Heart left ventricle (tissue), 16 donors: ENCODE results near the gene CCIN. TPM values are rescaled to one million over a fixed set of nuclear protein-coding genes. Genes with fewer than 3 reads are reported as not detected.
A peak's percentile ranks its signal among the peaks of the same experiment; 100 is the strongest.

Experiments
- ATAC-seq, 4 donors: fragments of 200-7000 bp; cut with Tn5 transposase; one replicate each; pipeline ENCODE4 v1.9.1; 2020 to 2022; ENCODE audit warnings: moderate library complexity in 4 of 4, mild to moderate bottlenecking in 3 of 4, moderate number of reproducible peaks in 1 of 4
- DNase-seq, 5 donors: peaks; one replicate each; pipeline ENCODE4 v3.0.0-alpha.2; 2020
- H3K27ac ChIP-seq, 12 donors: fragments of 200-600 bp; sonication (generic) in 4 of 12; one replicate each; pipeline versions ENCODE4 v1.5.0 to v1.8.0; 2016 to 2022; ENCODE audit warnings: mild to moderate bottlenecking in 2 of 12
- H3K27me3 ChIP-seq, 9 donors: fragments of 200-600 bp; sonication (generic) in 2 of 9; one replicate each; pipeline versions ENCODE4 v1.5.1 to v1.8.0; 2016 to 2022; ENCODE audit warnings: mild to moderate bottlenecking in 3 of 9
- H3K36me3 ChIP-seq, 9 donors: fragments of 200-600 bp; sonication (generic) in 2 of 9; one replicate each; pipeline versions ENCODE4 v1.5.0 to v1.8.0; 2018 to 2022; ENCODE audit warnings: mild to moderate bottlenecking in 2 of 9
- H3K4me1 ChIP-seq, 12 donors: fragments of 200-600 bp; sonication (generic) in 4 of 12; one replicate each; pipeline versions ENCODE4 v1.5.0 to v1.8.0; 2016 to 2022; ENCODE audit warnings: mild to moderate bottlenecking in 3 of 12
- H3K4me3 ChIP-seq, 12 donors: fragments of 200-600 bp; sonication (generic) in 4 of 12; one replicate each; pipeline versions ENCODE4 v1.5.0 to v1.8.0; 2017 to 2022; ENCODE audit warnings: mild to moderate bottlenecking in 9 of 12, moderate library complexity in 4 of 12
- H3K9me3 ChIP-seq, 12 donors: fragments of 200-600 bp; sonication (generic) in 4 of 12; one replicate each; pipeline versions ENCODE4 v1.5.0 to v1.8.0; 2016 to 2022; ENCODE audit warnings: mild to moderate bottlenecking in 1 of 12
- CTCF ChIP-seq, 12 donors: fragments of 200-600 bp; sonication (generic) in 4 of 12; IDR thresholded peaks; one replicate each; pipeline versions ENCODE4 v1.5.0 to v1.8.0; 2018 to 2022; ENCODE audit warnings: antibody characterized with exemption in 12 of 12, mild to moderate bottlenecking in 5 of 12
- POLR2A ChIP-seq, 2 donors: fragments of 450-650 bp; IDR thresholded peaks; one replicate each; pipeline ENCODE4 v1.6.1; 2017; ENCODE audit warnings: antibody characterized with exemption in 2 of 2, mild to moderate bottlenecking in 2 of 2, moderate library complexity in 2 of 2
- WGBS, 4 donors: extraction: QIAGEN DNeasy Blood & Tissue Kit in 2 of 4; methylation state at CpG; one replicate each; pipeline versions ENCODE4 v1.1.5 to v1.1.7; 2013 to 2018; 5-methylcytosine and 5-hydroxymethylcytosine counted together
- intact Hi-C, 10 donors: fragments of 100-400 bp; cut with DNase I; formaldehyde crosslinking; loops; one replicate each; pipeline versions ENCODE4 v1.11.1 to v1.14.2; 2022
- polyA plus RNA-seq, 2 donors: library from polyadenylated mRNA; stranded (reverse); fragments of 200-250 nt; gene quantifications; one replicate each; pipeline ENCODE4 v1.2.3, GENCODE V29; 2013
- total RNA-seq, 9 donors: library from RNA; depleted of rRNA in 2 of 9; stranded (reverse); fragments of >200 nt in 2 of 9; fragmentation: NEBNext Ultra II Directional in 3 of 9; extraction: Animal tissue kit (Norgen Biotek cat#: 25700) in 3 of 9; gene quantifications; one replicate each; pipeline versions ENCODE4 v1.1.0 to v1.2.4, GENCODE V29; 2016 to 2023
- donor health status: ischemic (EF 13 %, LVEDD 7.1; RV severe dilation, severe dysfunction).
- donor health status: healthy with polysubstance abuse.
- donor health status: DM: no; HTN: yes; CAD: no.
- donor health status: DM: no; HTN: no; CAD: no.
- donor health status: ischemic (EF 25% LVEDD 6.9; RV normal size, moderate dysfunction).
- donor health status: ischemic (EF 25% LVEDD 5.7; RV mildly dilated, moderate dysfunction).
- donor health status: healthy.
- donor health status: DM: yes; HTN: yes; CAD: no.
- donor health status: ischemic (EF 35%, LVEDD 5.7; RV mildly dilated, moderate dysfunction).
- donor health status: nonischemic (EF 11% LVEDD 7.7; RV severe dilation, severe dysfunction).
- donor health status: DM: yes; HTN: yes; CAD: no.
- donor health status: PGD.
- donor health status: ischemic (EF 29% LVEDD 5.4; RV normal size, mild dysfunction).
- donor health status: nonischemic (EF 23%, LVEDD 6.1; RV moderate dilation, normal function).

Gene CCIN
- total and polyA plus RNA-seq, 11 donors = 0.09 to 0.25 (median 0.16) TPM; not detected in 6

GRCh38 chr9:36190388-36191289, 21.5 kb downstream of the CCIN start, which contains the start of gene CLTA:
Gene CLTA, plus strand, starts transcription at chr9:36190921. Its CDS starts 136 bp downstream, at chr9:36191057.
- TF ChIP-seq CTCF (IDR thresholded peaks at IDR 0.05) = peak; percentile 12 to 70 (median 57)
- peak; percentile 62 to 92 for TF ChIP-seq POLR2A (IDR thresholded peaks at IDR 0.05)
- Histone ChIP-seq H3K9me3 (no peaks in the 10 kb centered on the region), H3K27ac (peak within 1 kb of the TSS; percentile 66 to 97 (median 92)), H3K4me1 (peaks cover 16 to 45% (median 40%) of the 10 kb centered on the region in 12 donors), H3K36me3 (peaks cover 0 to 19% (median 2%) of the 10 kb centered on the region in 9 donors), H3K27me3 (no peaks in the 10 kb centered on the region), H3K4me3 (peak within 1 kb of the TSS; percentile 69 to 99 (median 88))
- ATAC-seq (peak; percentile 98 to 100 (median 99)), DNase-seq (peak; percentile 95 to 98 (median 98))
- WGBS, 4 donors = 0 to 1% (median 0%) methylated on average over 29 to 68 of the region's 68 CpGs
- intact Hi-C loops = loop anchor here in 8 of 10 donors (1.0 to 10.0 kb wide), 6 partner anchors 68 to 144 kb away; partner anchors contain the start of gene GNE (in 2 of the 8)

- whole genome bisulfite sequencing, 4 donors = 0% methylated on average over 15 to 18 of the region's 18 CpGs
- H3K4me3 ChIP-seq = peak overlapping the region; percentile 69 to 99 (median 88)
- H3K9me3 ChIP-seq = no peaks in the 10 kb centered on the region
- peak overlapping the region; percentile 66 to 97 (median 92) for H3K27ac ChIP-seq
- intact Hi-C loops = loop anchor here in 8 of 10 donors (2.0 to 10.0 kb wide), 5 partner anchors 68 to 144 kb away; partner anchors contain the start of gene GNE (in 1 of the 8)
- no peaks in the 10 kb centered on the region for H3K27me3 ChIP-seq
- DNase-seq (peak in 2 of 5 donors; percentile 31 to 40), ATAC-seq (peak in 1 of 4 donors; percentile 24)
- no peak for TF ChIP-seq CTCF (IDR thresholded peaks at IDR 0.05)
- no peak for TF ChIP-seq POLR2A (IDR thresholded peaks at IDR 0.05)
- H3K4me1 ChIP-seq = peaks cover 16 to 45% (median 40%) of the 10 kb centered on the region in 12 donors
- H3K36me3 ChIP-seq = peaks cover 0 to 25% (median 2%) of the 10 kb centered on the region in 9 donors
These were observed 22.1 kb downstream of the CCIN start for GRCh38 chr9:36191290-36191645.

- TF ChIP-seq POLR2A (IDR thresholded peaks at IDR 0.05) (no peak), CTCF (IDR thresholded peaks at IDR 0.05) (no peak)
- Histone ChIP-seq H3K27me3 (no peaks in the 10 kb centered on the region), H3K4me3 (peak overlapping the region; percentile 69 to 99 (median 88)), H3K27ac (peak overlapping the region in 10 of 12 donors; percentile 87 to 97 (median 92)), H3K4me1 (peaks cover 16 to 45% (median 40%) of the 10 kb centered on the region in 12 donors), H3K9me3 (no peaks in the 10 kb centered on the region), H3K36me3 (peaks cover 0 to 28% (median 2%) of the 10 kb centered on the region in 9 donors)
- no peak for ATAC-seq
- WGBS, 4 donors = 1 to 3% (median 1%) methylated on average over 7 of the region's 7 CpGs
- no peak for DNase-seq
- intact Hi-C loops = loop anchor here in 8 of 10 donors (2.0 to 10.0 kb wide), 5 partner anchors 67 to 143 kb away; partner anchors contain the start of gene GNE (in 1 of the 8)
These were observed 22.5 kb downstream of the CCIN start for GRCh38 chr9:36191686-36192085.

- intact Hi-C loops = loop anchor here in 5 of 10 donors (5.0 to 10.0 kb wide), 3 partner anchors 135 to 143 kb away; no protein-coding TSS in a partner anchor
- Histone ChIP-seq H3K36me3 (peaks cover 0 to 33% (median 2%) of the 10 kb centered on the region in 9 donors), H3K4me1 (peaks cover 16 to 49% (median 40%) of the 10 kb centered on the region in 12 donors), H3K4me3 (peak overlapping the region; percentile 69 to 99 (median 88)), H3K9me3 (no peaks in the 10 kb centered on the region), H3K27me3 (no peaks in the 10 kb centered on the region), H3K27ac (peak overlapping the region in 2 of 12 donors; percentile 95 to 97)
- ATAC-seq = no peak
- TF ChIP-seq POLR2A (IDR thresholded peaks at IDR 0.05) (no peak), CTCF (IDR thresholded peaks at IDR 0.05) (no peak)
- DNase-seq = no peak
- WGBS, 4 donors = 73 to 75% (median 74%) methylated on average over 4 of the region's 4 CpGs
These were observed 23.0 kb downstream of the CCIN start for GRCh38 chr9:36192196-36192595.
